Erythroblast (primary cell): ENCODE measurements around the gene CCDC12.

ENCODE experiments used
- GATA1 ChIP-seq: IDR thresholded peaks from 2 replicates; pipeline ENCODE4 v1.6.1; 2011; ENCODE audit warnings: low read depth, mild to moderate bottlenecking, control low read depth, low read length, moderate library complexity
- POLR2A ChIP-seq: IDR thresholded peaks from 2 replicates; pipeline ENCODE4 v1.6.1; 2011; ENCODE audit warnings: mild to moderate bottlenecking, low read length

GRCh38 chr3:47003056-47003410, 26.5 kb upstream of the CCDC12 start:
- TF ChIP-seq POLR2A (no peak), GATA1 (no peak)
